Activated naive CD8-positive, alpha-beta T cell (primary cell): Measurements from ENCODE around the gene ZNF655.
A peak's percentile ranks its signal among the peaks of the same experiment; 100 is the strongest.

ENCODE experiments used
- H3K27ac Mint-ChIP-seq: one replicate; pipeline ENCODE4 v1.8.0; 2021; ENCODE audit warnings: mixed read lengths
- H3K27me3 Mint-ChIP-seq: one replicate; pipeline ENCODE4 v1.8.0; 2021; ENCODE audit warnings: mixed read lengths
- H3K36me3 Mint-ChIP-seq: one replicate; pipeline ENCODE4 v1.8.0; 2021; ENCODE audit warnings: mixed read lengths
- H3K4me1 Mint-ChIP-seq: one replicate; pipeline ENCODE4 v1.8.0; 2021; ENCODE audit warnings: low read depth, mixed read lengths
- H3K4me3 Mint-ChIP-seq: one replicate; pipeline ENCODE4 v1.8.0; 2021; ENCODE audit warnings: mild to moderate bottlenecking, mixed read lengths
- H3K9me3 Mint-ChIP-seq: one replicate; pipeline ENCODE4 v1.8.0; 2021; ENCODE audit warnings: low read depth, mixed read lengths

ZNF655 gene

GRCh38 chr7:99615989-99616358 lies 57.5 kb downstream of the ZNF655 start:
- Mint-ChIP-seq H3K27me3 (no peaks in the 10 kb centered on the region), H3K9me3 (no peaks in the 10 kb centered on the region), H3K4me1 (peaks cover 42% of the 10 kb centered on the region), H3K4me3 (peak overlapping the region; percentile 95), H3K27ac (peak overlapping the region; percentile 94), H3K36me3 (peaks cover 13% of the 10 kb centered on the region)

GRCh38 chr7:99616359-99617191 lies 58.1 kb downstream of the ZNF655 start, which contains the start of gene ZSCAN25:
ZSCAN25 (plus strand) TSS chr7:99616946; CDS start chr7:99619607, 2,661 bp downstream.
- peaks cover 48% of the 10 kb centered on the region for H3K4me1 Mint-ChIP-seq
- peaks cover 13% of the 10 kb centered on the region for H3K36me3 Mint-ChIP-seq
- peak within 1 kb of the TSS; percentile 95 for H3K4me3 Mint-ChIP-seq
- no peaks in the 10 kb centered on the region for H3K27me3 Mint-ChIP-seq
- no peaks in the 10 kb centered on the region for H3K9me3 Mint-ChIP-seq
- H3K27ac Mint-ChIP-seq: peak within 1 kb of the TSS; percentile 94

GRCh38 chr7:99617192-99617781 lies 58.8 kb downstream of the ZNF655 start:
- Mint-ChIP-seq H3K4me3 (peak overlapping the region; percentile 95), H3K4me1 (peaks cover 52% of the 10 kb centered on the region)

GRCh38 chr7:99618726-99619125 lies 60.3 kb downstream of the ZNF655 start:
- peaks cover 20% of the 10 kb centered on the region for H3K36me3 Mint-ChIP-seq
- peak overlapping the region; percentile 94 for H3K27ac Mint-ChIP-seq
- H3K4me1 Mint-ChIP-seq: peaks cover 66% of the 10 kb centered on the region
- H3K9me3 Mint-ChIP-seq: no peaks in the 10 kb centered on the region
- H3K4me3 Mint-ChIP-seq: peak overlapping the region; percentile 95
- no peaks in the 10 kb centered on the region for H3K27me3 Mint-ChIP-seq

More at GRCh38 chr7:99617192-99617781, 58.8 kb downstream of the ZNF655 start:
- Mint-ChIP-seq H3K36me3 (peaks cover 13% of the 10 kb centered on the region), H3K27ac (peak overlapping the region; percentile 94), H3K9me3 (no peaks in the 10 kb centered on the region), H3K27me3 (no peaks in the 10 kb centered on the region)

- Mint-ChIP-seq H3K27me3 (no peaks in the 10 kb centered on the region), H3K4me1 (peaks cover 76% of the 10 kb centered on the region), H3K4me3 (peak overlapping the region; percentile 95), H3K36me3 (peaks cover 29% of the 10 kb centered on the region), H3K9me3 (no peaks in the 10 kb centered on the region), H3K27ac (peak overlapping the region; percentile 94)
Measured at GRCh38 chr7:99619571-99620130, 61.2 kb downstream of the ZNF655 start.

GRCh38 chr7:99621271-99621670 lies 62.8 kb downstream of the ZNF655 start:
- Mint-ChIP-seq H3K27me3 (no peaks in the 10 kb centered on the region), H3K4me1 (peaks cover 84% of the 10 kb centered on the region), H3K27ac (peak overlapping the region; percentile 75), H3K36me3 (peaks cover 38% of the 10 kb centered on the region), H3K4me3 (no peak overlapping the region), H3K9me3 (no peaks in the 10 kb centered on the region)

GRCh38 chr7:99622596-99622995 lies 64.2 kb downstream of the ZNF655 start:
- H3K36me3 Mint-ChIP-seq: peaks cover 46% of the 10 kb centered on the region
- peaks cover 85% of the 10 kb centered on the region for H3K4me1 Mint-ChIP-seq
- peak overlapping the region; percentile 95 for H3K4me3 Mint-ChIP-seq
- no peaks in the 10 kb centered on the region for H3K27me3 Mint-ChIP-seq
- no peaks in the 10 kb centered on the region for H3K9me3 Mint-ChIP-seq
- peak overlapping the region; percentile 99 for H3K27ac Mint-ChIP-seq

- Mint-ChIP-seq H3K27me3 (no peaks in the 10 kb centered on the region), H3K4me3 (peak overlapping the region; percentile 95), H3K36me3 (peaks cover 45% of the 10 kb centered on the region), H3K4me1 (peaks cover 81% of the 10 kb centered on the region), H3K27ac (peak overlapping the region; percentile 99), H3K9me3 (no peaks in the 10 kb centered on the region)
Measured at GRCh38 chr7:99623091-99623693, 64.8 kb downstream of the ZNF655 start.

GRCh38 chr7:99623702-99624447 lies 65.4 kb downstream of the ZNF655 start:
- peaks cover 81% of the 10 kb centered on the region for H3K4me1 Mint-ChIP-seq

GRCh38 chr7:99624484-99624883 lies 66.0 kb downstream of the ZNF655 start:
- H3K4me3 Mint-ChIP-seq: peak overlapping the region; percentile 95

More at GRCh38 chr7:99623702-99624447, 65.4 kb downstream of the ZNF655 start:
- peak overlapping the region; percentile 95 for H3K4me3 Mint-ChIP-seq
- peaks cover 45% of the 10 kb centered on the region for H3K36me3 Mint-ChIP-seq
- H3K27me3 Mint-ChIP-seq: no peaks in the 10 kb centered on the region
- H3K9me3 Mint-ChIP-seq: no peaks in the 10 kb centered on the region
- peak overlapping the region; percentile 99 for H3K27ac Mint-ChIP-seq

GRCh38 chr7:99625321-99625720 lies 66.9 kb downstream of the ZNF655 start:
- H3K27me3 Mint-ChIP-seq: no peaks in the 10 kb centered on the region
- peak overlapping the region; percentile 95 for H3K4me3 Mint-ChIP-seq
- no peaks in the 10 kb centered on the region for H3K9me3 Mint-ChIP-seq
- peaks cover 39% of the 10 kb centered on the region for H3K36me3 Mint-ChIP-seq
- H3K4me1 Mint-ChIP-seq: peaks cover 78% of the 10 kb centered on the region
- H3K27ac Mint-ChIP-seq: peak overlapping the region; percentile 99

More at GRCh38 chr7:99624484-99624883, 66.0 kb downstream of the ZNF655 start:
- peak overlapping the region; percentile 99 for H3K27ac Mint-ChIP-seq
- H3K9me3 Mint-ChIP-seq: no peaks in the 10 kb centered on the region
- H3K4me1 Mint-ChIP-seq: peaks cover 76% of the 10 kb centered on the region
- H3K27me3 Mint-ChIP-seq: no peaks in the 10 kb centered on the region
- peaks cover 39% of the 10 kb centered on the region for H3K36me3 Mint-ChIP-seq

- H3K36me3 Mint-ChIP-seq: peaks cover 42% of the 10 kb centered on the region
- peak overlapping the region; percentile 95 for H3K4me3 Mint-ChIP-seq
- no peaks in the 10 kb centered on the region for H3K9me3 Mint-ChIP-seq
- no peaks in the 10 kb centered on the region for H3K27me3 Mint-ChIP-seq
- H3K4me1 Mint-ChIP-seq: peaks cover 80% of the 10 kb centered on the region
- peak overlapping the region; percentile 99 for H3K27ac Mint-ChIP-seq
Measured at GRCh38 chr7:99625961-99626360, 67.5 kb downstream of the ZNF655 start.
